SK-N-DZ (cell line): ENCODE results near the gene THSD1.
"Not testable (repeated sequence)": the region's sequence is repeated elsewhere in the genome, so short reads cannot be mapped to it uniquely, and the experiment has no call there.

Experiments used
- DNase-seq: peaks from one replicate; pipeline ENCODE4 v3.0.0-alpha.2; 2015; ENCODE audit warnings: low spot score

THSD1 gene

DNA sequence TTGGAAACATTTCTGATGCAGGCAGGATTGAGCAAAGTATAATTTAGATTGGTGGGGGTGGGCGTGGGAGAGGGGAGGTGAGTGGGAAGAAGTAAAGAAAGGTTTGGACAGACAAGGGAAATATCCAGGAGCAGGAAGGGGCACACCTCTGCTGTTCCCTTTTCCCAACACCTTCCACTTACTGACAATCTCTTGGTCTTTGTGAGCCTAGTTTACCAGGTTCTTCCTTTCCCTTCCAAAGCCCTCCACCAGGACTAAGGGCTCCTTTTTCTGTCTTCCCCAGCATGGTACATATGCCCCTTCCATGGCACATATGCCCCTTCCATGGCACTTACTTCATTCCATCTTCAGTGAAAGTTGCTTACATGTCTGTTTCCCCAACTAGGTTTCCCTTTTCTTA lies 6.2 kb upstream of the THSD1 start:
- DNase-seq = no peak

DNA sequence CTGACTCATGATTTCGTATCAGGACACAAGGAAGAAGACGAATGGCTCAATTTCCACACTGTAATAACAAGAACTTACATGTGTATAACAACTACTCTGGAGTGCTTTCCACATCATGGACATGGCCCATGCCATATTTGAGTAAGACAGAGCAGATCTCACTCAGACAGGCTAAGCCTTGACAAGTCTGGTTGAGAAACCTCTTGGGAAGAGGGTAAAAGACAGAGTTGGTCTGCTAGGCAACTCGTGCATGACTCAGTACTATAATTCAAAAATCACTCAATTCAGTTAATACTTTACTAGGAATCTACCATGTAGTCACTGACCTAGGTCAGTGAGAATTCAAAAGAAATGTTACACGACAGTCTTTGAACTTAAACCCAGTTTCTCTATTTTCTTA lies 5.7 kb upstream of the THSD1 start:
- DNase-seq = no peak

DNA sequence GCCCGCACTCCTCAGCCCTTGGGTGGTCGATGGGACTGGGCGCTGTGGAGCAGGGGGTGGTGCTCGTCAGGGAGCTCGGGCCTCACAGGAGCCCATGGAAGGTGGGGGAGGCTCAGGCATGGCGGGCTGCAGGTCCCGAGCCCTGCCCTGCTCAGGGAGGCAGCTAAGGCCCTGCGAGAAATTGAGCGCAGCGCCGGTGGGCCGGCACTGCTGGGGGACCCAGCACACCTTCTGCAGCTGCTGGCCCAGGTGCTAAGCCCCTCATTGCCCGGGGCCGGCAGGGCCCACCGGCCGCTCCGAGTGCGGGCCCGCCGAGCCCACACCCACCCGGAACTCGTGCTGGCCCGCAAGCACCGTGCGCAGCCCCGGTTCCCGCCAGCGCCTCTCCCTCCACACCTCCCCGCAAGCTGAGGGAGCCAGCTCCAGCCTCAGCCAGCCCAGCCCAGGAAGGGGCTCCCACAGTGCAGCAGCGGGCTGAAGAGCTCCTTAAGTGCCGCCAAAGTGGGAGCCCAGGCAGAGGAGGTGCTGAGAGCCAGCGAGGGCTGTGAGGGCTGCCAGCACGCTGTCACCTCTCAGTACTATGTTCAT lies 2.2 kb upstream of the THSD1 start:
- DNase-seq = not testable (repeated sequence)

DNA sequence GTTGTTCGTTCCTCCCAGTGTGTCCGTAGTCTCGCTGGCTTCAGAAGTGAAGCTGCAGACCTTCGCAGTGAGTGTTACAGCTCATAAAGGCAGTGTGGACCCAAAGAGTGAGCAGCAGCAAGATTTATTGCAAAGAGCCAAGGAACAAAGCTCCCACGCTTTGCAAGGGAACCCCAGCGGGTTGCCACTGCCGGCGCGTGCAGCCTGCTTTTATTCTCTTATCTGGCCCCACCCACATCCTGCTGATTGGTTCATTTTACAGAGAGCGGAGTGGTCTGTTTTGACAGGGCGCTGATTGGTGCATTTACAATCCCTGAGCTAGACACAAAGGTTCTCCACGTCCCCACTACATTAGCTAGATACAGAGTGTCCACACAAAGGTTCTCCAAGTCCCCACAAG lies 1.5 kb upstream of the THSD1 start:
- not testable (repeated sequence) for DNase-seq

DNA sequence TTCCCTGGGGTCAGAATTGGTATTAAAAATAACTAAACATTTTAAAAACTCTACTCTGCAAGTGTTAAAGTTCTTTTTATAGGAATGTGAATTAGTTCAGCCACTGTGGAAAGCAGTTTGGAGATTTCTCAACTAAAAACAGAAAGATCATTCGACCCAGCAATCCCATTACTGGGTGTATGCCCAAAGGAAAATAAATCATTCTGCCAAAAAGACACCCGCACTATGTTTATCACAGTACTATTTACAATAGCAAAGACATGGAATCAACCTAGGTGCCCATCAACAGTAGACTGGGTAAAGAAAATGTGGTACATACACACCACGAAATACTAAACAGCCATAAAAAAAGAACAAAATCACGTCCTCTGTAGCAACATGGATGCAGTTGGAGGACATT lies 657 bp upstream of the THSD1 start:
- no peak for DNase-seq

DNA sequence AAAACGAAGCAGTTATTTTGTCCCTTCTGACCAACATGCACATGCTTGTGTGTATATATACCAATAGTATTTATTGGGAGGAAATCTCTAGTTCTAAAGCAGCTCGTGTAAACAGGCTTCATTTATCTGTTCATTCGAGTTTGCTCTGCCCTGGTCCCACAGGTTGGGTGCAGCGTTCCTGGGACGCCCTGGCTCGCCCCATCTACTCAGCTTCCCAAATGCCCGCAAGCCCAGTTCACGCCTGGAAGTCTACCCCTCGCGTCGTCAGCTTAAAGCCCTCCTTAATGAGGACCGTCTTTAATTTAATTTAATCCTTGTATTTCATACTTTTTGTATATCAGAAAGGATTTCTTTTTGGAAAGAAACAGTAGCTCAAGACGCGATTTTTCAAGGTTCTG lies 604 bp downstream of the THSD1 start:
- DNase-seq = no peak

DNA sequence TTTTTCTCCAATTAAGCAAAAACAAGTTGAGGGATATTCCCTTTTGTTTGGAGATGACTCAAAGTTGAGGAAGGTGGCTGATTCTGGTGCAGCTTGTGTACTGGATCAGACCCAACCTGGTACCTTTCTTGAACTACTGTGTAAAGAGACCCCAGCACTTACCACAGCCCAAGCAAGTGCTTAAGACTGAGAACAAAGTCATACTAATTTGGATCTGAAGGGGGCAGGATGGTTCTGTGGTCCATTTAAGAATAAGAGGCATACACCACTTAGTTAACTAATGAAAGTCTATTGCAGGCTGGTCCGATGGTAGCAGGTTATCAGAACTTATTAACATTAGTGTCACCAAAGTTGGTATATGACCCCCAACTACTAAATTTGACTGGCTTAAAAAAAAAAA lies 6.3 kb downstream of the THSD1 start:
- no peak for DNase-seq

DNA sequence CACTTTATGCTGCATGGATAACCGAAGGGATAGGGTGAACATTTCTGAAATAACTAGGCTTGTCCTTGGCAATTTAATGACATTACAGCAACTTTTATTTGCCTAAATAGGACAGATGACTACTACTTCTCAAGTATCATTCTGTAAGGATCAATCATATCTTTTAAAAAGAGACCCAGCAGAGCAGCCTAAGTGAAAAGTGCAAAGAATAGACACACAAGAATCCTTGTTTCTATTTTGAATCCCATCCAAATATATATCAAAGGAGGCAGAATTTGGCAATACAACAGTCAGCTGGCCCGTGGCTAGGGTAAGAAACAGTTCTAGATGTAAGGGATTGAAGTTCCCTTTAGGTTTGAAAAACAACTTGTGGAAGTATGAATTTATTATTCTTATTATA lies 6.9 kb downstream of the THSD1 start:
- no peak for DNase-seq

DNA sequence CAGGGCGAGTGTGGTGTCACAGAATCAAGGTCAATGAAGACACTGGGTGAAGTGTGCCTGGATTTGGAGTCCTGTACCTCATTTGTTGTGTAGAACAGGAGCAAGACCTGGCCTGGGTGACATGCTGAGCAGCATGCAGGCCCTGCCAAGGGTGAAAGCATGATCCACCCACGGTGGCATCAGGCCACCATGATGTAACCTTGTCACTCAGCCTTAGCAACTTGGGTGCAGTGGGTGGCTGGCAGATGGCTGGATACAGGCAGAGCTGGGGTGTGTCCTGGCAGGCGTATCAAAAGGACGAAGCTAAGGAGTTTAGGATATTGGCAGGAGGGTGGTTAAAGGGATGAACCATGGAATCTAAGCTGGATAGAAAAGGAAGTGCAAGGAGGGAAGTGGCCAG lies 10.3 kb downstream of the THSD1 start:
- DNase-seq = no peak

DNA sequence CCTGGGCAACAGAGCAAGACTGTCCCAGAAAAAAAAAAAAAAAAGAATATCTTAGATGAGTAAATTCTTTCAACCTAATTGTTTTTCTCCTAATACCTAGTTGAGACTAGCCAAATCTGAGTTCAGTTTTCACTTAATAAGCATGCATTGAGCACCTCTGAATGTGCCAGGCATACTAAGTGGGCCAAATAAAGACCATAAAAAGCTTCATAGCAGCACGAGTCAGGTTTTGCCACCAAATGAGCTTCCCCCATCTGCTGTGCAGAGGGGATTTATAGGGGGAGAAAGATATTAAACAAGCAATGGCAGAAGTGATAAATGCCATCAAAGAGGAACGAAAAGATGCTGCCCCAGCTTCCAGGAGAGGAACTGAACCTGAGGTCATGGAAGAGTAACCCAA lies 11.4 kb downstream of the THSD1 start:
- DNase-seq = no peak

DNA sequence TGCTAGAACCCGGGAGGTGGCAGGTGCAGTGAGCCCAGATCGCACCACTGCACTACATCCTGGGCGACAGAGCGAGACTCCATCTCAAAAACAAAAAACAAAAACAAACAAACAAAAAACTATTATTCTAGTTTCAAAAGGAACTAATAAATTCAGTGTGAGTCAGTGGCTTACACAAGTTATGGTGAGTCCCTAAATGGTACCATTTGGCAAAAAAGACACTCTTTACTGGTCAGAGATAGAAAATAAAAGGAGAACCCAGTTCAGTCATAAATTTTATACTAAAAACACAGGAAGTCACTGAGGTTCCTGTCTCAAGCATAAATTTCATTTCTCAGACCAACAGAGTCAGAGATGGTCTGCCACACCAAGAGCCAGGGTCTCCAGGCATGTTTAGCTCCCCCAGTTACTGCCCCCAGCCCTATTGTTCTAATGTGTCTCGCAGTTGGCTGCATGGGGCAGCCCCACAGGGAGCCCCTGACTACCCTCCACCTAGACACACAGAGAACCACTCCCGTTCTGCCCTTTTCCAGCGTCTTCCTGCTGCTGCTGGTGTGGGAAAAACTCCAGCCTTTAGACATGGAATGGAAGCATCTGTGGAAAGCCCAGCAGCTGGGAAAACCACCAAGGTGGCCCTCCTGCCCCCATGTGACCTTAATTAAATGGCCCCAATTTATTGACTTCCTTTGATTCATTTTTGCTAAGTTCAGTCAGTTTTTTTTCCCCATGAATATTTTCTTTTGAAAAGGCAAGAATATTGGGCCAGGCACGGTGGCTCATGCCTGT lies 12.2 kb downstream of the THSD1 start:
- DNase-seq = no peak

DNA sequence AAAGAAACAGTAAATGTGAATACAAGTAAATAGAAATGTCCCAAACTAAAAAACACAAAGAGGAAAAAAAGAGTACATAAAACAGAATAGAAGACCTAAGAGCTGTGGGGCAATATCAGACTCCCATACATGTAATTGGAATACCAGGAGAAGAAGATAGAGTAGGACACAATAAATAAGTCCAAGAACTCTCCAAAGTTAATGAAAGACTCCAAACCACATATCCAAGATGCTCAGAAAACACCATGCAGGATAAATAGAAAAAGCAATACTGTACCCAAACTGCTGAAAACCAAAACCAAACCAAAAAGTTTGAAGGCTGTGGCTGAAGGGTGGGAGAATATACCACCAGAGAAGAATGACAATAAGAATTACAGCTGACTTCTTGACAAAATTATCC lies 18.3 kb downstream of the THSD1 start:
- no peak for DNase-seq

DNA sequence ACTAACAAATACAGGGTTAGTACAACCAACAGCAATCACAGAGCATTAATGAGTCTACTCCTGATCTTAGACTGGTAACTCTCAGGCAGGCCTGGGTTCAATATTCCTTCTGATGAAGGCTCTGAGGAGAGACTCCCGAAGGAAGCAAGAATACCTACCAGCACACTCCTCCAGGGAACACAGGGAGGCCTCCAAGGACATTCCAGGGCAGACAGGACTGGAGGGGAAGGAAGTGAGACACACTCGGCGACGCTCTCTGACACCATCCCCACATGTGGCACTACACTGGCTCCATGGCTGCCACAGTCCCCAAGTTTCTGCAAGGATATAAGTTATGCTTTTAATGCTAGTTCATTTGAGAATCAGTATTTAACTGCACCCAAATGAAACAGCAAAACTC lies 20.1 kb downstream of the THSD1 start:
- DNase-seq = no peak

DNA sequence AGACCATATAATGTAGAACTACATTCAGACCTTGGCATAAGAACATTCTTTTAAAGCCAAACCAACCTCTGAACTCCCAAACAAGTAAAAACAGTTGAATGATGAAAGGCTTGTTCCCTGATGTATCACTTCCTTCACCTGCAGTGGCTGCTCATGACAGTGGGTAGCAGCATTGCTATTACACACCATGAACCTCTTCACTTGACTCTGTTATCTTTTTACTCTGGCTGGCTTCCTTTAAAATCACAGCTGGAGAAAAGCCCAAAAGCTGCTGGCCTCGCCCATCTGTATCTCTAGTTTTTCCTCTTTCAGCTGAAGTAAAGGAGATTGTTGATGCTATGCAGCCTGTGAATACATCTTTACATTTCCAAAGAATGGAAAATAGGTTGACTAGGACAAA lies 22.6 kb downstream of the THSD1 start:
- no peak for DNase-seq

DNA sequence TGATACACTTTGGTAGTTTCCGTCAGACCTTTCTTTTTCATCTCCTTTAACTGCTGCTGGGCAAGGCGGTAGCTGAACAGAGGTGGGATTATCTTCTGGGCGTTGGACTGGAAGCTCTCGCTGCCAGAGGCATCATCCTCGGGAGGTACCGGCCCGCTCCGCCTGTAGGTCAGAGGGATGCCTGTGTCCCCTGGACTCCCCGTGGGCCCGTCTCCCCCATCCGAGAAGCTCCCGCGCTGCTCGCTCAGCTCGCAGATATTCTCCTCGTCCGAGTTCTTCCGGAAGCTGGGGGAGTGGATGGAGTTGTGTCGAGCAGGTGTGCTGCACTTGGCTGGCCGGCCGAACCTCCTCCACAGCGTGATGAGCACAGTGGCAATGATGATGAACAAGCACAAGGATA lies 27.7 kb downstream of the THSD1 start:
- DNase-seq = no peak

DNA sequence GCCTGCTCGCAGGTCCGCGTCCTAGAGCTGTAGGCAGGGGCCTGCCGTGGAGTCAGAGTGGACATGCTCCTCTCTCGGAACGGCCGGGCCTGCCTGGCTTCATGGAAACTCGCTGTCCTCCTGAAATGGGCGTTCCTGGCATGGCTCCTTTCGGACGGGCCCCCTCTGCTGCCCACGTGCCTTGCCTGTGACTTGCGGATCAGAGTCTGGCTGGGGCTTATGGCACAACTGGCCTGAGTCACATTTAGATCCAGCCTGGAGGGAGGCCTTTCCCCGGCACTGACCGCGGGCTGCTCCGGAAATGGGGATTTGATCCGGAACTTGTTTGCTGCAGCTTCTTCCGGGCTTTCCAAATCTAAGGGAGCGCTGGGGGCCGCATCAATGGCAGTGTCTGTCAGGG lies 28.1 kb downstream of the THSD1 start:
- DNase-seq = no peak

DNA sequence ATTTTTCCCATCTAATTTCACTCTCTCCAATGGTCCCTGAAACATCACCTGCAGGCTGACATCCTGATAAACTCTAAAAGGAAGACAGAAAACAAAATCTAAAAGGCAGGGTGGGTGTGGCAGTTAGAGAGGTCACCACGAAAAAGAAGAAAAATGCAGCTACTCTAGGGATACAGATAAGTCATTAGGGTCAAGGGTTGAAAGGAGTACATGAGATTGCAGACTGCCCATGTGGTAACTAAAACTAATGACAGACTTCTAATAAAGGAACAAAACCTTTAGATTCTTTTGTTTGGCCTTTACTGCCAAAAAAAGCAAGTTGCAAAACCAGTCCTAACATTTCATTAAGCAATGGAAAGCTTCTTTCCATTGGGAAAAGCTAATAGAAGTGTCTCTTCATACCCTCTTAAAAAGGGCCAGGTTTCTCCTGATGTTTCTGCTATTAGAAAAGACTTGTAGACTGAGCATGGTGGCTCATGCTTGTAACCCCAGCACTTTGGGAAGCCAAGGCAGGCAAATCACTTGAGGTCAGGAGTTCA lies 31.0 kb downstream of the THSD1 start:
- DNase-seq = no peak

DNA sequence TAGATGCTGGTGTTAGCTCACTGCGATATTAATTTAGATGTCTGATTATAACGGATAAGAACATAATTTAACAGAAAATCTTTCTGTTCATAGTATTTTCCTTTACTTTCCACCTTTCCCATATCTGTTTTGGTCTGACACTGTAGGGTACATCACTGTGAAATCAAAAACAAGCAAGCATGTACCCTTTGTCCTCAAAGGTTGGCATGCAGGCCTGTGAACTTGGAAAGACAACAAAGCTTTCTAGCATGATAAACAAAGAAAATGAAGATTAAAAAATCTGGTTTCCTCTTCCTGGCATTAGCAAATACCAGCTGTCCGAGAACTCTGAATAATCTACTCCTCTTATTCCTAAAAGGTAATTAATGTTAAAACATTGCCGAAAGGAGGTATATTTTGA lies 31.6 kb downstream of the THSD1 start:
- DNase-seq = no peak

DNA sequence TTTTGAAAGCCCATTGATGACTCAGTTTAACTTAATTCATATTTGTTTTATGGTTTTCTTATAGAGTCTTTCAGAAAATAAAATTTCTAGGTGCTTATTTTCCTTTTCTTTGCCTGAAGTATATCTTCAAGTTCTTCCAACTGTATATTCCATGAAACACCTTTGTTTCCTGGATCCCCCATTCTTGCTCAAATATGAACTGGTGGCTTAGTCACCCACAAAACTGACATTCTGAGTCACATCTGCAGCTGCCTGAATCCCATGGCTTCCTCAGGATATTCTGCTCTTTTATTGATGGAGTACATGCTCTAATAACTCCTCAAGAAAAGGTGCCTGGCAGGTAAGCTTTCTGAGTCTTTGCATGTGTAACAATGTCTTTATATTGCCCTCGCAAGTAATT lies 32.7 kb downstream of the THSD1 start:
- DNase-seq = not testable (repeated sequence)

DNA sequence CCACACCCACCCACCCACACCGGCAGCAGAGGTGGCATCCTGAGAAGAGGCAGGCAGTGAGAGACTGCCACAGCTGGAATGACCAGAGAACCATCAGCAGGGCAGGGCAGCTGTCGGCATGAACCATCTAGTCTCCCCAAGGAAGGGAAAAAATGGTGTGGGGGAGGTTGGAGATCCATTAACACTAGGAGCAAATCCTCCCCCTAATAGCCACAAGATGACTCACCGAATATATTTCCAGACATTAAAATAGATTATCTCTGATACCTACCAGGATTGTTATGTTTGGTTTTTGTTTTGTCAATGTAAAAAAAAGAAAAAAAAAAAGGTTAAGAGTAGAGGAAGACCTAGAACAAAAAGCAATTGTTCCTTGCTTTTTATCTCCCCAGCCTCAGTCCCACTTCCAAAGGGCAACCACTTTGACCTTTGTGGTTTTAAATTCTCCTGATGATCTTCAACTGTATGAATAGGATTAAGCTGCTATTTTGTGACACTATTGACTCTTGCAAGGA lies 34.2 kb downstream of the THSD1 start:
- no peak for DNase-seq

DNA sequence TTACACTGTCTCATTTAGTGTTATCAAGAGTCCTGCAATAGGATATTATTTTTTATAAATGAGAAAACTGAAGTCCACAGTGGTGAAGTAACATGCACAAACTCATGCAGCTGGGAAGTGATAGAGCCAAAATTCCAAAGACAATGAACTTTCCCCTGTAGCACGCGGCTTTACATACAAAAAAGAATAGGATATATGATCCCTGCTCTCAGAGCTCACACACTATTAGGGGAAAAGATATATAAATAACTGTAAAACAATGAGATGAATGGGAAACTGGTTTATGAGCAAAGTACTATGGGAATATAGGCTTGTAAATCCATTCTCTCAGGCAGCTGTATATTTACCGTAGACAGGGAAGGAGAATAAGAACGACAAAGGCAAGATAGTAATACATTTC lies 39.7 kb downstream of the THSD1 start:
- no peak for DNase-seq

DNA sequence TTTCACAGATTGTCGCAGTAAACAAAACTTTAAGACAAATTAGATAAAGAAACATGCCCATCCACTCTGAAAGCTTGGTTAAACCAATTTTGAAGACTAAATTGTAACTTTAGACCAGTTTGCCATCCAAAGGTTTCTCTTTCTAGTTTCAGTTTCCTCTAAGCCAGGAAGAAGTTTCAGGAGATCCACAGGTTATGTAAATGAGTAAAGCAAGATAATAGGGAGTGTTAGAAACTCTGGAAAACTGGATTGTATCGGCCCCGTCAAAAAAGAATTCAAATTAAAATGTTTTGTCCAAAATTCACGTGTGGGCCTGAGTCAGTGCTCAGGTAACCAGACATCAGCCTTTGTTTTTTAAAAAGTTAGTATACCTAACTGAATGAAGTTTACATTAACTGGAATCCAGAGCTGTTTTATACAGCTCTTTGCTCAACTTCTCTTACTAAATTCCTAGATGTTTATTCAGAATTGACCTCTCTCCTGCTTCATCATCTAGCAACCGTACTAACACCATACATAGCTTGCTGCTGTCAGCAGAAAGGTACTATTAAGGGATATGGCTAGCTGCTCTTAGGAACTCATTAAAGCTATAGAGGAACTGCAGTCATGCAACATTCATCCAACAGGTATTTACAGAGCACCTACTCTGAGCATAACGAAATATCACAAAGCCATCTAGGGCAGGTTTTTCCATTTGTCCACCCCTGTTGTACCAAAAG lies 43.6 kb downstream of the THSD1 start:
- not testable (repeated sequence) for DNase-seq

DNA sequence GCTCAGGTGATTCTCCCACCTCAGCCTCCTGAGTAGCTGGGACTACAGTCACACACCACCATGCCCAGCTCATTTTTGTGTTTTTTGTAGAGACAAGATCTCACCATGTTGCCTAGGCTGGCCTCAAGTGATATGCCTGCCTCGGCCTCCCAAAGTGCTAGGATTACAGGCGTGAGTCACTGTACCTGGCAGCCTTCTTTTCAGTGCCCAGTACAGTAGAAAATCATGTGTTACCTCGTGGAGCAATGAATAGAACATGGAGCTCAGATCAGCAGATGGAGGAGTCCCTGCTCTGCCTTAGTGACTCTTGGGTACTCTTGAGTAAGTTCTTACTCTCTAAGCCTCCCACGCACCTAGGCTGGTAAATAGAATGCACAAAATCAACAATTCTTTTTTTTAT lies 44.7 kb downstream of the THSD1 start:
- DNase-seq = no peak
